CMK (cell line): ENCODE measurements around the gene PSMG1.
"Not testable (repeated sequence)": the region's sequence is repeated elsewhere in the genome, so short reads cannot be mapped to it uniquely, and the experiment has no call there.

Experiments
- DNase-seq: peaks from one replicate; pipeline ENCODE4 v3.0.0-alpha.2; 2010; ENCODE audit warnings: low read depth

The PSMG1 gene

DNA sequence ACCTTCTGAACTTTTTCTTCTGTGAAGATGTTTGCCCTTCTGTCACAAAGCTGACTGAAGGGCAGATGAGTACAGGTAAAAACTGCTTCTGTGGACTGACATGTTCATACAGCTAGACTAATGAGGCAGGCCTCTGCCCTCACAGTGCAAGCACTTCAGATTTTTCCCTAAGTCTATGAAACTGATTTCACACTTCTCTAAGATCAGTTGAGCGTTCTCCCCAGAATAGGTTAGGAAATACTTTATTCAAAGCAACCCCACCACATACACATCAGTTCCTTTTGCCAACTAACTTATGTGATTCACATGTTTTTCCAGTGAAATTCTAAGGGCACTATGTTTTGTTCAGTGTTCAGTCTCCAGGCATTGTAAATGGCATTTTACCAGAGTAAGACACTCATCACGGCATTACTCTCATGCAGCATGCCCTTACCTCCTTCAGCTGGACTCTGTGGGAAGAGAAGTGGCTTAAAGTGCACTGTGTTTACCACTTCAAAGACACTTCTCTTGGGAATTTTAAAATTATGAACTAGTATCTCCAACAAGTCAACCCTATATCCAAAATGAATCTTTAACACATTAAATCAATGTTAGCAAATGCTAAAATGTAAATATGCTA is 5.4 kb upstream of the PSMG1 start:
- DNase-seq = no peak

- DNase-seq = no peak
These were observed 3.9 kb upstream of the PSMG1 start for GRCh38 chr21:39187141-39187540.

DNA sequence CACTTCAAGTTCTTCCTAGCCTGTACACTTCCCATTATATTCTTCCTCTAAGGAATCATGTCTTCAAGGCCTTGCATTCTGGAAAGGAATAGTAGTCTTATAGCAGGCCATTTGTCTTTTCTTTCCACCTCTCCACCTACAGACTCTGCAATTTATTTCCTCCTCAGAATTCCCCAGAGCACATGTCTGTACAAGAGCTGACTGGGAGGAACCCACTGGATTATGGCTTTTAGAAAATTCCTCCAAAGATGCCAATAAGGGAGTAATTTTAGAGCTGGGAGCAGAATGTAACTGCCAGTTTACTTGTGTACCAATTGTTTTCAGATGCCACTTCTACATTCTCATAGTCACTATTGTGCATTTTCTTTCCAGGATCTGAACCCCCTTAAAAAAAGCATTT is 3.4 kb upstream of the PSMG1 start:
- DNase-seq = no peak

DNA sequence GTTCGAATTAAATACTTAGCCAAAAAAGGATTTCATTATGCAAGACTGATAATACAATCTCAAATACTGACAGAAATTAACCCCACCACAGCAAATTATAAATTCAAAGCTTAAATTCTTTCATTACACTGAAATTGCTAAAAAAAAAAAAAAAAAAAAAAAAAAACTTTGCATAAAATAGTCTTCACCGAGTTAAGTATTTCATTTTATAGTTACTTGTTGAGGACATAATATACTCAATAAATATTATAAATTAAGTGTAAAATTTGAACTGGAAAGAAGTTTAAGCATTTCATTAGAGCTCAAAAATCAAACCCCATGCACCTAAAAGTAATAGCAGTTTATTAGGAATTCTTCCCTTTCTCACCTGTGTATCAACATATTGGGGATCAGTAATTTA is 1.9 kb upstream of the PSMG1 start:
- DNase-seq = no peak

DNA sequence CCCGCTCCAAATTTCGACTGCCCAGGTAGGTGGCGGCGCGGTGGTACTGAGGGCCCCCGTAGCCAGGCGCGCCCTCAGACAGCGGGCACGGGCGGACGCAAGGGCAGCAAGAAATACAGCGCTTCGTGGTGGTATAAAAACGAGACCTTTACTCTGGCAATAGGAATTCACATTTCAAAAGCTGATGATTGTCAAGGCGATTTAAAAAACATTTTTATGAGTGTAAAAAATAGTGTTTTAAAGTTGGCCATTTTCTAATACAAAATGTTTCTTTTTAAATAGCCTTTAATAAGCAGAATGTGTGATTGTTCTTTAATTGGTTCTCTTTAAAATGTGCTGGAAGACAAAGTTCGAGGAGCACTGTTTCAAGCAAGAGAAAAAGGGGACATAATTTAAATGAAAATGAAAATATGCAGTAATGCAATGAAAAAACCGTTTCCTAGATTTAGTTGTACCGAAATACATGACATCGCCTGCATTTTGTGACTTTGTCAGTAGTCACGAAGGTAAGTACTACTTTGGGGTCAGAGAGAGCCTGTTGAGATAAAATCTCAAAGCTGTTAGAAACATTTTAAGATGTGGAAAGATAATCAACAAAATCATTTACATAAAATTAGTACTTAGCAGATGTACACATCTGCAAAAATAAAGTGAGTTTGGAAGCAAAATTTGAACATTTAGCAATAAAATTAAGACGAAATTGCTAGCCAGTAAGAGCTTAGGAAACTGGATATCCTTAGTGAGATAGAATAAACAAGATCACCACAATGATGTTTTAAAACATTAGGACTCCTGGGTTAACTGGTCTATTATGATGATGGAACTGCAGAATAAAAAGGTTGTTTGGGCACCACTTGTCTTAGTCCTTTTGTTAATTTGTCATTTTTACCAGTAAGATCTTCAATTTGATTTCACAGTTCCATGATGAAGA is 1.1 kb upstream of the PSMG1 start:
- no peak for DNase-seq

DNA sequence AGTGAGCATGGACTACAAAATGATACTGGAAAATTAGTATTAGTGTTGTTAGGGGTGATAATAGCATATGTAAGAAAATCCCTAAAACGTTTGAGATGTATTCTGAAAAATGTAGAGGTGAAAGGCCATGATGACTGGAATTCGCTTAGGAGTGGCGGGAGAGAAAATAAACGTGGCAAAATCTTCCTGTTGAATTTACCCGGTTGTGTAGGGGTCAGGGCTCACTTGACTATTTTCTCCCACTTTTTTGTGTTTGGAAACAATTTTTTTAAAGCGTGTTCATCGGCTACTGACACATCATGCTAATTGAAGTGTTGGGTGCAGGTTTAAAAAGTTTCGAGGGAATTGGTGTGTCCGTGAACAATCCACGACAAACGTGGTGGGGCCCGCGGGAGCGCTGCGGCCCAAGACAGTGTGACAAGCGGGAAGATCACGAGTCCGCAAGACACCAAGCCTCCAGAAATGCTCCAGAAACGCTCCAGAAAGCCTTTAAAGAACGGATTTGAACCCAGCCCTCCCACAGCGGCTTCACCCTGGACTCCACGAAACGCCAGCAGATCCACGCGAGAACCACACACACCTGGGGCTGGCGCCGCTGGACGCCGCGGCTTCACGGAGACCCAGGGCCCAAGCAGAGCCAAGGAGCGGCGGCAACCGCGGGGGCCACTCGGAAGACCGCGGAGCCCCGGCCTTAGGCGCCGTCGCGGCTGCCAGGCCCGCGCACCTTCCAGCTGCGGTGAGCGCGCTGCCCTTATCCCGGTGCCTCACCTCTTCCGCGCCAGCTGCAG is 573 bp downstream of the PSMG1 start:
- no peak for DNase-seq

GRCh38 chr21:39182016-39182415 is 1.2 kb downstream of the PSMG1 start:
- no peak for DNase-seq

DNA sequence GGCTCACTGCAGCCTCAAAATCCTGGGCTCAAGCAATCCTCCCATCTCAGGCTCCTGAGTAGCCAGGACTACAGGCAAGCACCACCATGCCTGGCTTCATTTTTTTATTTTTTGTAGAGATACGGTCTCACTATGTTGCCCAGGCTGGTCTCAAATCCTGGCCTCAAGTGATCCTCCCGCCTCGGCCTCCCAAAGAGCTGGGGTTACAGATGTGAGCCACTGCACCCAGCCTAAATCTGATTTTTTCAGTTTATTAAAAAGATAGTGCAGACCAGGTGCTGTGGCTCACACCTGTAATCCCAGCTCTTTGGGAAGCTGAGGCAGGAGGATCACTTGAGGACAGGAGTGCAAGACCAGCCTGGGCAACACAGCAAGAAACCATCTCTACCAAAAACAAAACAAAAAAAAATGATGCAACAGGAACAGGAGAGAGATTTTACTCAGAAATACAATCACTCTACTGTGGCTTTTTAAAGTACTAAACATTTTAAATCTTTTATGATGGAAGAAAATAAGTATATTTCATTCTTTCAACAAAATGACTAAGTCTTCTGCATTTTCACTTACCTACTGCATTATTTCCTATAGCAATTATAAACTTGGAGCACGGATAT is 1.9 kb downstream of the PSMG1 start:
- DNase-seq = no peak

- no peak for DNase-seq
These were observed 2.7 kb downstream of the PSMG1 start for GRCh38 chr21:39180429-39181019.

DNA sequence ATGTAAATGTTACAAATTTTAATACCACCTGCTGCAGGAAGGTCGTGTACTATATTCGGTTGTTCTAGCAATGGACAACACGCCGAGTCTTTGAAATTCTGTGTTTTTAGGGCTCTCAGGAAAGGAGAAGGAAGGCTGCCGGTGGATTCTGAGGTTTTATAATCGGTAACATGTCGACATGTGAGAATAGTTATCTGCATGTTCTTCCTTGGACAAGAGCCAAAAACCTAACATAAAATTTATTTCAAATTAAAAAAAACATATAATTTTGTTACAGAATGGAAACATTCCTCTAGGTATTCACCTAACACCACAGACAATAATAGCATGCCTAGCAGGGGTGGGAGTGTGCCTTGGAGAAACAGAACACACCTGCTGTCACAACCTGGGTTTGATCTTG is 4.8 kb downstream of the PSMG1 start:
- DNase-seq = no peak

- no peak for DNase-seq
These were observed 7.0 kb downstream of the PSMG1 start for GRCh38 chr21:39176271-39176709.

DNA sequence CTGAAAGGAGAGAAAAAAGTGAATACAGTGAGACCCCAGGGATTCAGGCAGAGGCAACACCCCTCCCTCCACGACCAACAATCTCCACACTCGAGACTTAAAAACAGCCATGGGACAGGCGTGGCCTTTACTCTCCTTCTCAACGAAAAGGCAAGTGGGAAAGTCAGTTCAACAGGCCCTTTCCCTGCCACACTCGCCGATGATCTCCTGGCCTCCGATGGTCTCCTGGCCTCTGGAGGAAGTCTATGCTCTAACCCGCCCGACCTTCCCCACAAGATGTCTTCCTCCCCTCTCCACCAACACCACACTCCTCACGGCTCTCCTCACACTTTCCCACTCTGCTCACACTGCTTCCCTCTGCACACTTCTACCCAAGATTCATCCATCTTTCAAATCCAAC is 7.6 kb downstream of the PSMG1 start:
- DNase-seq = no peak

DNA sequence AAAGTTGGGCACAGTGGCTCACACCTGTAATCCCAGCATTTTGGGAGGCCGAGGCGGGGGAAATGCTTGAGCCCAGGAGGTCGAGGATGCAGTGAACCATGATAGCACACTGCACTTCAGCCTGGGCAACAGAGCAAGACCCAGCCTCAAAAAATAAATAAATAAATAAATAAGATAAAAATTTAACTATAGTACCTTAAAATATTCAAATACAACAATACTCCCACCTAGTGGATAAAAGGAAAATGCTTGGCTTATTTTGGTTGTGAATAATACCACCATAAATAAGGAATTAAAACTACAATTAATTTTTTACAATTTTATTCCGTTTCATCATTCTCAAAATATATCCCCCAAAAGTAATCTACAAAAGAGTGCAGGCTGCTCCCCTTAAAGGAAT is 8.1 kb downstream of the PSMG1 start:
- DNase-seq = no peak

DNA sequence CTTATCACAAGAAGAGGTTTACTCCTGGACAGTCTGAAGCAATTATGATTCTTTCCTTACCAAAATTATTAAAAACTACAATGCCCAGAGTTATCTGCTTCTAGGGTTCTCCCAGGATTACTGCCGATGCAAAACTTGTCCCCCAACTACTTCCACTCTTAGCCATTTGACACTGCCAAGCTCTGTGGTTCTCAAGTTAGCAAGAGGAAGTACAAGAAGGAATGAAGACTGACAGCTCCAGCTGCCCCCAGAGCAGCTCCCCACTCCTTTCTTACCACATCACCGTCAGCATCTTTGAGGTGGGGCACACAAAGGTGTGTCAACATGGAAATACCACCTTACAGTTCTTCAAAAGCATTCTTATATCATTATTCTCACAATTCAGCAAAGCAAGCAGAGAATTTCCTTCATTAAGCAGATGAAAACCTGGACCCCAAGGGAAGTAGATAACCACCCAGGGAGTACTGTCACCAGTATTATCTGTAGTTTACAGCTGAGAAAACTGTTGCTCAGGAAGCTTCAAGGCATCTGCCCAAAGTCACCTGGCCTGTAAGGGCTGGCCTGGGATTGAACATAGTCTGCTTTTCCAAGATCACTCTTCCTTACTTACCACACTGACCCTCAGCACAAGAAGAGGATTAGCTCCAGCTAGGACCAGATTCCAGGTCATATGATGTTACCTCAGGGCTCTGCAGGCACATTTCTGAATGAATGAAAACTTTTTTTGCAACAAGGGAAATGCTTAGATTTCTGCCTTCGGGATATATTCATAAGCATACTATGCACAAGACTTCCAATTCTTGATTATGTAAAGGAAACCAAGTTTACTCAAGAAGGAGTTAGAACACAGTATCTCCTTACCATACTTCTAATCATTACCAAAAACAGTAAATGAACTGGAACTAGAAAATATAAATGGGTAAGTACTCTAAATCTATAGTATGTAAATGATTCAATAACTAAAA is 9.3 kb downstream of the PSMG1 start:
- no peak for DNase-seq

DNA sequence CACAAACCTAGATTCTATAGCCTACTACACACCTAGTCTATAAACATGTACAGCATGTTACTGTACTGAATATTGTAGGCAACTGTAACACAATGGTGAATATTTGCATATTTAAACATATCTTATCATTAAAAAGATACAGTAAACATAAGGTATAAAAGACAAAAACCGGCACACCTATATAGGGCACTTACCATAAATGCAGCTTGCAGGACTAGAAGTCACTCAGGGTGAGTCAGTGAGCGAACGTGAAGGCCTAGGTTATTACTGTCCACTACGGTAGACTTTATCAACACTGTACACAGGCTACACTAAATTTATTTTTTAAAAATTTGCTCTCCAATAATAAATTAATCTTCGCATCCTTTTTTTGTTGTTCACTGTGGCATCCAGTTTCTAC is 13.3 kb downstream of the PSMG1 start:
- no peak for DNase-seq

DNA sequence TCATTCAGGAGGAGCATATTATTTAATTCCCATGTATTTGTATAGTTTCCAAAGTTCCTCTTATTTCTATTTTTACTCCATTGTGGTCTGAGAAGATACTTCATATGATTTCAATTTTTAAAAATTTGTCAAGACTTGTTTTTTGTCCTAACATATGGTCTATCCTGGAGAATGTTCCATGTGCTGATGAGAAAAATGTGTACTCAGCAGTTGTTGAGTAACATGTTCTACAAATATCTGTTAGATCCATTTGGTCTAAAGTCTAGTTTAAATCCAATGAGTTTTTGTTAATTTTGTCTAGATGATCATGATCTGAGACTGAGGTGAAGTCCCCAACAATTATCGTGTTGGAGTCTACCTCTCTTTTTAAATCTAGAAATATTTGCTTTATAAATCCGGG is 14.5 kb downstream of the PSMG1 start:
- no peak for DNase-seq

DNA sequence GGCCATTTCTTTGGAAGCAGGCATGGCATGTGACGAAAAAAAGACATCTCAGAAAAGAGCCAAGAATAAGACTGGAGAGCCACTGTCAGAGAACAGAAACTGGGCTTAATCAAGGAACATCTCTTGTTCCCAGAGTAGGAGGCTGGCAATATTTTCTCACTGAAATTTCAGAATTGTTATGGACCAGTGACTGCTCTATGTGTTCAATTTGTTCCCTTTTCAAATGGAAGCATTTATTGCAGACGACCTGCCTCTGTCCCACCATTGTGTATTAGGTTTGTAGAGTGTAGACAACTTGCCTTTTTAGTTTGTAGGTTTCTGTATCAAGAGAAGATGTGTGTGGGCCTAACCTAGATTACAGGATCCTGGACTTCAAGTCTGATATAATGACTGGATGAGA is 18.7 kb downstream of the PSMG1 start:
- DNase-seq = no peak

- no peak for DNase-seq
These were observed 22.2 kb downstream of the PSMG1 start for GRCh38 chr21:39161064-39161463.

DNA sequence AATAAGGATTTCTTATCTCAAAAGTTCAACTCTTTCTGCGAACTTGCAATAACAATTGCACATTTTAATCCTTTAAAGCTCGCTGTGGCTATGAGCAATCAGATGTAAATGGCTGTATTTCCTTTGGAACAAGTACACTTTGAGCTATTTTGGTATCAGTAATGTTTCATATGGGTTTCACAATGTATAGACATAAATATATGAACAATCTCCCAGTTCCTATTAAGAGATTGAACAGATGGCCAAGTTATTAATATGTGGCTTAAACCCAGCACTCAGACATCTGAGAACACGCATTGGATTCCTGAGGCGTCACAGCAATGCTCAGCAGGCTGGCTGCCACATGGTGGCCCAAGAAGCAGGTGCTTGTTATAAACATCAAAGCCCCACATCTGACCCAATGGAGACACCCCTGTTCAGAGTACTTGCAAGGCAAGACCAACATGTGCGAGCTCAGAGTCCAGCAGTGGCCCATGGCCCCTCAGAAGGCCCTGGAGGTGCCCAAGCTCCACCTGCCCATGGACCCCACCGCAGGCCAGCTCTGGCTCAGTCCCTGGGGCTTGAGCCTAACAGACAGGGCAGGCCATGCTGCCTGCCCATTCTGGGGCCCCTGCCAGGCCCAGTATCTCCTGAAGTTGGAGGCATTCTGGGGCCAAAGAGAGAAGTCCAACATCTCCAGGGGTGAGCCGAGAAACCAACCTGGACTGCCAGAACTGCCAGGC is 23.7 kb downstream of the PSMG1 start:
- DNase-seq = no peak

DNA sequence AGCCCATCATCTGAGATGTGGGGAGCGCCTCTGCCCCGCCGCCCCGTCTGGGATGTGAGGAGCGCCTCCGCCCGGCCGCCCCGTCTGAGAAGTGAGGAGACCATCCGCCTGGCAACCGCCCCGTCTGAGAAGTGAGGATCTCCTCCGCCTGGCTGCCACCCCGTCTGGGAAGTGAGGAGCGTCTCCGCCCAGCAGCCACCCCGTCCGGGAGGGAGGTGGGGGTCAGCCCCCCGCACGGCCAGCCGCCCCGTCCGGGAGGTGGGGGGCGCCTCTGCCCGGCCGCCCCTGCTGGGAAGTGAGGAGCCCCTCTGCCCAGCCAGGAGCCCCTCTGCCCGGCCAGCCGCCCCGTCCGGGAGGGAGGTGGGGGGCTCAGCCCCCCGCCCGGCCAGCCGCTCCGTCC is 26.0 kb downstream of the PSMG1 start:
- DNase-seq = not testable (repeated sequence)
